Trophoblast cell (in vitro differentiated cells and primary cell): ENCODE measurements around the gene TAOK1.

Experiments
- DNase-seq, 2 donors: peaks; one replicate each; pipeline ENCODE4 v3.0.0-alpha.2; 2016
- H2AFZ ChIP-seq: 2 replicates; pipeline ENCODE4 v1.6.1; 2013; ENCODE audit warnings: low read length, moderate library complexity, mild to moderate bottlenecking; ENCODE audit not compliant: insufficient read depth, poor library complexity
- H2AK5ac ChIP-seq: 2 replicates; pipeline ENCODE4 v1.6.1; 2013; ENCODE audit warnings: mild to moderate bottlenecking, low read length
- H2BK120ac ChIP-seq: 2 replicates; pipeline ENCODE4 v1.6.1; 2013; ENCODE audit warnings: low read length, mild to moderate bottlenecking, moderate library complexity; ENCODE audit not compliant: insufficient read depth, poor library complexity
- H2BK12ac ChIP-seq: 2 replicates; pipeline ENCODE4 v1.6.1; 2013; ENCODE audit warnings: mild to moderate bottlenecking, low read length, moderate library complexity
- H2BK5ac ChIP-seq: 2 replicates; pipeline ENCODE4 v1.6.1; 2013; ENCODE audit warnings: low read length, low read depth, moderate library complexity, mild to moderate bottlenecking; ENCODE audit not compliant: poor library complexity
- H3K14ac ChIP-seq: 2 replicates; pipeline ENCODE4 v1.6.1; 2013; ENCODE audit warnings: mild to moderate bottlenecking, low read length
- H3K18ac ChIP-seq: 2 replicates; pipeline ENCODE4 v1.6.1; 2013; ENCODE audit warnings: mild to moderate bottlenecking, low read length
- H3K23ac ChIP-seq: 2 replicates; pipeline ENCODE4 v1.6.1; 2013; ENCODE audit warnings: low read length
- H3K27ac ChIP-seq: 2 replicates; pipeline ENCODE4 v1.5.1; 2013; ENCODE audit warnings: low read depth, mild to moderate bottlenecking, inconsistent platforms, low read length, moderate library complexity
- H3K27me3 ChIP-seq: 2 replicates; pipeline ENCODE4 v1.6.1; 2013; ENCODE audit warnings: inconsistent platforms, mild to moderate bottlenecking, low read length, moderate library complexity; ENCODE audit not compliant: insufficient read depth
- H3K36me3 ChIP-seq, 2 experiments: 1 replicate in 1 of 2; 2 replicates in 1 of 2; pipeline ENCODE4 v1.6.1; 2013; ENCODE audit warnings: low read length in 2 of 2, mild to moderate bottlenecking in 2 of 2, moderate library complexity in 1 of 2; ENCODE audit not compliant: insufficient read depth in 2 of 2, control insufficient read depth in 1 of 2
- H3K4ac ChIP-seq: 2 replicates; pipeline ENCODE4 v1.6.1; 2013; ENCODE audit warnings: low read depth, mild to moderate bottlenecking, low read length, moderate library complexity
- H3K4me1 ChIP-seq, 2 experiments: 1 replicate in 1 of 2; 2 replicates in 1 of 2; pipeline ENCODE4 v1.6.1; 2013; ENCODE audit warnings: low read length in 2 of 2, mild to moderate bottlenecking in 2 of 2, moderate library complexity in 1 of 2; ENCODE audit not compliant: insufficient read depth in 2 of 2, control insufficient read depth in 1 of 2
- H3K4me2 ChIP-seq: 2 replicates; pipeline ENCODE4 v1.6.1; 2013; ENCODE audit warnings: inconsistent platforms, mild to moderate bottlenecking, low read length, moderate library complexity
- H3K4me3 ChIP-seq: 2 replicates; pipeline ENCODE4 v1.5.1; 2013; ENCODE audit warnings: mild to moderate bottlenecking, low read depth, low read length, inconsistent platforms
- H3K79me1 ChIP-seq: one replicate; pipeline ENCODE4 v1.6.1; 2013; ENCODE audit warnings: low read length
- H3K79me2 ChIP-seq: 2 replicates; pipeline ENCODE4 v1.6.1; 2013; ENCODE audit warnings: low read length, mild to moderate bottlenecking; ENCODE audit not compliant: control insufficient read depth, insufficient read depth, poor library complexity
- H3K9ac ChIP-seq: 2 replicates; pipeline ENCODE4 v1.6.1; 2013; ENCODE audit warnings: mild to moderate bottlenecking, low read length
- H3K9me3 ChIP-seq: 2 replicates; pipeline ENCODE4 v1.6.1; 2013; ENCODE audit warnings: low read depth, mild to moderate bottlenecking, control low read depth, inconsistent platforms, low read length; ENCODE audit not compliant: insufficient read depth
- H4K12ac ChIP-seq: 2 replicates; pipeline ENCODE4 v1.6.1; 2013; ENCODE audit warnings: low read depth, mild to moderate bottlenecking, low read length, moderate library complexity
- H4K8ac ChIP-seq: 2 replicates; pipeline ENCODE4 v1.6.1; 2013; ENCODE audit warnings: low read depth, mild to moderate bottlenecking, low read length, moderate library complexity
- H4K91ac ChIP-seq: one replicate; pipeline ENCODE4 v1.6.1; 2013; ENCODE audit warnings: low read depth, mild to moderate bottlenecking, low read length, moderate library complexity
- WGBS: extraction: QIAGEN DNeasy Blood & Tissue Kit; methylation state at CpG from one replicate; pipeline ENCODE4 v1.1.7; 2013; ENCODE audit warnings: missing lambda C conversion rate; ENCODE audit not compliant: insufficient read length, insufficient coverage; ENCODE audit errors: extremely low coverage; 5-methylcytosine and 5-hydroxymethylcytosine counted together

The TAOK1 gene

DNA sequence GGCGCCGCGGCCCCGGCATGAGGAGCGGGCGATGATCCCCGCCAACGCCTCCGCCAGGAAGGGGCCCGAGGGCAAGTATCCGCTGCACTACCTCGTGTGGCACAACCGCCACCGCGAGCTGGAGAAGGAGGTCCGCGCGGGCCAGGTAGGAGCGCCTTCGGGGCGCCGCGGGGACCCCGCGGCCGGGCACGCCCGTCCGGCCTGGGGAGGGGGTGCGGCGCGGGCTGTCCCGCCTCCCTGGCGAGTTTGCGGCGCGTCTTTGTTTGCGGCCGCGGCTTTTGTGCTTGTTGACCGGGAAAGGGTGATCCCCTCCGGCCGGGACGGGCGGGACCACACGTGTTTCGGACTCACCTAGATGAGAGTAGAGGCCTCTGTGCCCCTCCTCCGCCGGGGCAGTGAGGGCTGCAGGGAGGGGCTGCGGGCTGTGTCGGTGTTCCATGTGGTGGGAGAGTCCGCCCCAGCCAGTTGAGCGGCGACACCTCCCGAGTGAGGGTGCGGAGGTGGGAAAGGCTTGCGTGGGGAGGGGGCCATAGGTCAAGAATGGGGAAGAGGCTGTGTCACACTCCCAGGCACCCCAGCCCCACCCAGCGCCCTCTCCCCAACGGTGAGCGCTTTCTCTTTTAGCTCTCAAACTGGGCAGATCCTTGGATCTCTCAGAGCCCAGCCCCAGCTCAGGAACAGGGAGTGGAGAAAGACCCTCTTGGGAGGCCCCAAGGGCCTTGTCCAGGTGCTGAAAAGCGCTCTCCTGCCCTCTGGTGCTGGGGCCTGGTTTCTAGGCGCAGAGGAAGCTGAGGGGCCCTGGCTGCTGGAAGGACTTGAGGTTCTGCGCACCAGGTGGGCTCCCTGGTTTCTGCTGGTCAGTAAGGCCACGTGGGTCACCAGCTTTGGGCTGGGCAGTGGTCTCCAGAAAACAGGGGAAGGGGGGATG is 203.7 kb downstream of the TAOK1 start:
- no CpG with 5 or more reads among the region's 64 CpGs for whole genome bisulfite sequencing
- Histone ChIP-seq H3K27me3 (peaks cover 9% of the 10 kb centered on the region), H3K18ac (no peak overlapping the region), H3K4me1 (peaks cover 26 to 28% of the 10 kb centered on the region in 2 experiments), H3K27ac (no peak overlapping the region), H4K8ac (no peak overlapping the region), H3K4me2 (peak overlapping the region; percentile 82), H3K79me1 (peaks cover 5% of the 10 kb centered on the region), H4K12ac (no peak overlapping the region), H2AFZ (peak overlapping the region; percentile 6), H3K36me3 (no peaks in the 10 kb centered on the region), H3K9me3 (no peaks in the 10 kb centered on the region), H3K9ac (no peak overlapping the region), H2BK120ac (no peak overlapping the region), H2BK5ac (no peak overlapping the region), H2BK12ac (no peak overlapping the region), H3K4me3 (peak overlapping the region; percentile 54), H3K14ac (no peak overlapping the region), H4K91ac (no peak overlapping the region), H2AK5ac (no peak overlapping the region), H3K23ac (no peak overlapping the region), H3K79me2 (peaks cover 2% of the 10 kb centered on the region), H3K4ac (no peak overlapping the region)
- peak in 1 of 2 donors; percentile 42 for DNase-seq

DNA sequence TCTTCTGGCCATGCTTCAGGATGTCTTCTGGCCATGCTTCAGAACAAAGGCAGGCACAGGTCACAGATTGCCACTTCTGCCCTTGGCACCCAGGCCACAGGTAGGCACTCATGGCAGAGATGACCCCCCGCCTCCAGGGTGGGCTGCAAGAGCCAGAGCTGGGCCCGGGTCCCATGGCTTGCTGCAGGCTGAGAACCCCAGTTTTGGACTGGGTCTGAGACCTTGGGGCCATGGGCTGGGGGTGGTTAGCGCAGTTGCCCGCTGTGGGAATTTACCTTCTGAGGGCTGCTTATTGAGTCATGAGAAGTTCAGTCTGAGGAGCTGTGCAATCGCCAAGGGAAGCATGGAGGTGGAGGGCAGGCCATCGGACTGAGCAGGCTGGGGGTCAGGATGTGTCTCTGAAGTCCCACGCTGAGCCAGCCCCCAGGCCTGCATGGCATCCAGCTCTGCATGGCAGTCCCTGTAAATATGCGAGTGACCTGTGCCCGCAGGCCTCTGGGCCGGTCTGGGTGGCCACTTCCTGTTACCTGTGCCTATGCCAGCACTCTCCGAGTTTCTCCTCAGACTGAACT is 204.4 kb downstream of the TAOK1 start:
- H3K27me3 ChIP-seq, result peaks cover 9% of the 10 kb centered on the region
- H3K4me1 ChIP-seq, result peaks cover 26 to 28% of the 10 kb centered on the region in 2 experiments
- H3K4me2 ChIP-seq, result no peak overlapping the region
- no peak overlapping the region for H3K27ac ChIP-seq
- no peak overlapping the region for H3K23ac ChIP-seq
- H4K12ac ChIP-seq, result no peak overlapping the region
- H2BK12ac ChIP-seq, result no peak overlapping the region
- H3K79me2 ChIP-seq, result peaks cover 2% of the 10 kb centered on the region
- H3K36me3 ChIP-seq, result no peaks in the 10 kb centered on the region
- no peak overlapping the region for H3K14ac ChIP-seq
- no peaks in the 10 kb centered on the region for H3K9me3 ChIP-seq
- H2BK5ac ChIP-seq, result no peak overlapping the region
- H2AK5ac ChIP-seq, result no peak overlapping the region
- H3K4me3 ChIP-seq, result no peak overlapping the region
- H3K79me1 ChIP-seq, result peaks cover 5% of the 10 kb centered on the region
- no peak overlapping the region for H3K4ac ChIP-seq
- no peak overlapping the region for H4K8ac ChIP-seq
- WGBS, result no CpG with 5 or more reads among the region's 11 CpGs
- no peak overlapping the region for H2AFZ ChIP-seq
- DNase-seq, result peak; percentile 59 to 79
- H3K9ac ChIP-seq, result no peak overlapping the region
- no peak overlapping the region for H2BK120ac ChIP-seq
- no peak overlapping the region for H3K18ac ChIP-seq
- no peak overlapping the region for H4K91ac ChIP-seq

DNA sequence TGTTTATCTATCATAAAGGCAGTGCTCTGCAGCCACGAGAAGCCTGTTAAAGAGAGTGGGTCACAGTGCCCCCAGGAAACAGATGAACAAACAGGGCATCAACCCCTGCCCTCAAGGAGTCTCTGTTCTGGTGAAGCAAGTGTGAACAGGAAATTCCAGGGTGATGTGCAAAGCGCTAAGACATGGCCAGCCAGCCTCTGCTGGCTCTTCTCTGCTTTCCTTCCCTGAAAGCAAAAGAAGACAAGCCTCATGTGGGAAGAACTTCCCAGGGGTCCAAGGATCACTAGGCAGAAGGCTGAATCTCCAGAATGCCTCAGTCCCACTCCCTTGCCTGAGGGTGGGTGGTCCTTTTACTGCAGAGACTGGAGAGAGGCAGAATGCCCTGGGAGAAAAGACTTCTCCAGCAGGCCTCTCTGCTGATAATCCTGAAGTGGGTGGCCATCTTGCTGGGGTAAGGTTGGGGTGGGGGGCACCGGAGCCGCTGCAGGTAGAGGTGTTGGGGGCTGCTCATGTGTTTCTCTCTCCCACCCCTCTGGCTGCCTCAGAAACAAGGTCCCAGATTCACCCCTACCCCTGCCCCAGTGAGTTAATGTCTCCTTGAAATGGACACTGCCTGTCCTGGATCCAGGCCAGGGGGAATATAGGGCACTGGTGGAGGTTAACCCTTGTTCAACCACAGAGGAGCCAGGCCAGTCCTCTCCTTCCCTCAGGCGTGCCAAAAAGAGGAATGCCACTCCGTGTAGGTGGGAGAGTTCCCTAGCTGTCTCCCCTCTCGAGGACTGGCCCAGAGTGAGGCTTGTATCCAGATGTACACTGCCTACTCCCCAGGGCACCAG is 205.2 kb downstream of the TAOK1 start:
- no peak overlapping the region for H3K4me2 ChIP-seq
- no peak overlapping the region for H2BK120ac ChIP-seq
- H3K79me2 ChIP-seq, result no peaks in the 10 kb centered on the region
- H3K18ac ChIP-seq, result no peak overlapping the region
- no CpG with 5 or more reads among the region's 7 CpGs for WGBS
- H2AFZ ChIP-seq, result no peak overlapping the region
- DNase-seq, result no peak
- no peaks in the 10 kb centered on the region for H3K9me3 ChIP-seq
- no peak overlapping the region for H4K91ac ChIP-seq
- H2AK5ac ChIP-seq, result no peak overlapping the region
- no peak overlapping the region for H3K9ac ChIP-seq
- no peak overlapping the region for H2BK5ac ChIP-seq
- H3K4me3 ChIP-seq, result no peak overlapping the region
- H3K14ac ChIP-seq, result no peak overlapping the region
- peaks cover 2% of the 10 kb centered on the region for H3K79me1 ChIP-seq
- H3K36me3 ChIP-seq, result no peaks in the 10 kb centered on the region
- H3K4me1 ChIP-seq, result peaks cover 20 to 21% of the 10 kb centered on the region in 2 experiments
- no peak overlapping the region for H4K8ac ChIP-seq
- no peak overlapping the region for H4K12ac ChIP-seq
- no peak overlapping the region for H2BK12ac ChIP-seq
- H3K4ac ChIP-seq, result no peak overlapping the region
- no peak overlapping the region for H3K23ac ChIP-seq
- H3K27me3 ChIP-seq, result peaks cover 9% of the 10 kb centered on the region
- H3K27ac ChIP-seq, result no peak overlapping the region

GRCh38 chr17:29595943-29596774 is 206.0 kb downstream of the TAOK1 start:
- DNase-seq, result no peak
- Histone ChIP-seq H3K4me2 (no peak overlapping the region), H2BK5ac (no peak overlapping the region), H4K8ac (no peak overlapping the region), H3K4me3 (no peak overlapping the region), H4K12ac (no peak overlapping the region), H3K27ac (no peak overlapping the region), H2BK120ac (no peak overlapping the region), H2BK12ac (no peak overlapping the region), H3K36me3 (no peaks in the 10 kb centered on the region), H2AK5ac (no peak overlapping the region), H4K91ac (no peak overlapping the region), H3K9ac (no peak overlapping the region), H3K4me1 (peaks cover 14 to 16% of the 10 kb centered on the region in 2 experiments), H3K9me3 (no peaks in the 10 kb centered on the region), H3K27me3 (peaks cover 9% of the 10 kb centered on the region), H3K79me2 (no peaks in the 10 kb centered on the region), H3K23ac (no peak overlapping the region), H3K79me1 (peaks cover under 1% of the 10 kb centered on the region), H2AFZ (no peak overlapping the region), H3K14ac (no peak overlapping the region), H3K4ac (no peak overlapping the region), H3K18ac (no peak overlapping the region)
- no CpG with 5 or more reads among the region's 12 CpGs for WGBS
